Left ventricle myocardium inferior (tissue), 1 donor: Measurements from ENCODE around the gene IST1. TPM values are rescaled to one million over a fixed set of nuclear protein-coding genes. Genes with fewer than 3 reads are reported as not detected.

Source experiments
- DNase-seq: peaks from one replicate; pipeline ENCODE4 v3.0.0-alpha.2; 2020
- H3K27ac ChIP-seq: fragments of 200-600 bp; replicated peaks from 2 replicates; pipeline ENCODE4 v1.8.0; 2021
- H3K27me3 ChIP-seq: fragments of 200-600 bp; 2 replicates; pipeline ENCODE4 v1.8.0; 2021; ENCODE audit warnings: low read depth
- H3K36me3 ChIP-seq: fragments of 200-600 bp; 2 replicates; pipeline ENCODE4 v1.8.0; 2021
- H3K4me1 ChIP-seq: fragments of 200-600 bp; 2 replicates; pipeline ENCODE4 v1.8.0; 2021
- H3K4me3 ChIP-seq: fragments of 200-600 bp; 2 replicates; pipeline ENCODE4 v1.8.0; 2021; ENCODE audit warnings: mild to moderate bottlenecking, moderate library complexity
- H3K9me3 ChIP-seq: fragments of 200-600 bp; replicated peaks from 2 replicates; pipeline ENCODE4 v1.8.0; 2021
- intact Hi-C: fragments of 100-400 bp; cut with micrococcal nuclease; formaldehyde crosslinking; loops from one replicate; pipeline ENCODE4 v1.11.0; 2022
- total RNA-seq: library from RNA; stranded (reverse); fragmentation: NEBNext Ultra II Directional; extraction: Animal tissue kit (Norgen Biotek cat#: 25700); gene quantifications from one replicate; pipeline ENCODE4 v1.2.1, GENCODE V29; 2021
- TF ChIP-seq, protein P1 (sequence below): fragments of 200-600 bp; IDR thresholded peaks from 2 replicates; pipeline ENCODE4 v1.8.0; 2021; ENCODE audit warnings: antibody characterized with exemption, mild to moderate bottlenecking, borderline replicate concordance
- donor health status: DM: no; HTN: yes; CAD: no; lungs with severe emphysema.

IST1 gene
- total RNA-seq, 1 donor from 2014 or later, result 109 TPM

DNA sequence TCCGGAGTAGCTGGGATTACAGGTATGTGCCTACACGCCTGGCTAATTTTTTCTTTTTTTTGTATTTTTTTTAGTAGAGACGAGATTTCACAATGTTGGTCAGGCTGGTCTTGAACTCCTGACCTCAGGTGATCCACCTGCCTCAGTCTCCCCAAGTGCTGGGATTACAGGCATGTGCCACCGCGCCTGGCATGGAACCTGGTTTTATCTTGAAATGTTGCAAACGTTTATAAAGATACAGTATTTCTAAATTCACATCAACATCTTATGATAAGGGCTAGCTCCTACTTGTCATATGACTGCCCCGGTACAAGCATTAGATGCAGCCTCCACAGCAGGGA is 1.5 kb upstream of the IST1 start:
- Histone ChIP-seq H3K27ac (peak overlapping the region; percentile 97), H3K27me3 (no peaks in the 10 kb centered on the region), H3K9me3 (no peaks in the 10 kb centered on the region), H3K4me3 (peak overlapping the region; percentile 81), H3K4me1 (peaks cover 50% of the 10 kb centered on the region), H3K36me3 (no peaks in the 10 kb centered on the region)
- DNase-seq, result no peak
- intact Hi-C loops, result no loop called here
- TF ChIP-seq, protein P1, sequence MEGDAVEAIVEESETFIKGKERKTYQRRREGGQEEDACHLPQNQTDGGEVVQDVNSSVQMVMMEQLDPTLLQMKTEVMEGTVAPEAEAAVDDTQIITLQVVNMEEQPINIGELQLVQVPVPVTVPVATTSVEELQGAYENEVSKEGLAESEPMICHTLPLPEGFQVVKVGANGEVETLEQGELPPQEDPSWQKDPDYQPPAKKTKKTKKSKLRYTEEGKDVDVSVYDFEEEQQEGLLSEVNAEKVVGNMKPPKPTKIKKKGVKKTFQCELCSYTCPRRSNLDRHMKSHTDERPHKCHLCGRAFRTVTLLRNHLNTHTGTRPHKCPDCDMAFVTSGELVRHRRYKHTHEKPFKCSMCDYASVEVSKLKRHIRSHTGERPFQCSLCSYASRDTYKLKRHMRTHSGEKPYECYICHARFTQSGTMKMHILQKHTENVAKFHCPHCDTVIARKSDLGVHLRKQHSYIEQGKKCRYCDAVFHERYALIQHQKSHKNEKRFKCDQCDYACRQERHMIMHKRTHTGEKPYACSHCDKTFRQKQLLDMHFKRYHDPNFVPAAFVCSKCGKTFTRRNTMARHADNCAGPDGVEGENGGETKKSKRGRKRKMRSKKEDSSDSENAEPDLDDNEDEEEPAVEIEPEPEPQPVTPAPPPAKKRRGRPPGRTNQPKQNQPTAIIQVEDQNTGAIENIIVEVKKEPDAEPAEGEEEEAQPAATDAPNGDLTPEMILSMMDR, result no peak

DNA sequence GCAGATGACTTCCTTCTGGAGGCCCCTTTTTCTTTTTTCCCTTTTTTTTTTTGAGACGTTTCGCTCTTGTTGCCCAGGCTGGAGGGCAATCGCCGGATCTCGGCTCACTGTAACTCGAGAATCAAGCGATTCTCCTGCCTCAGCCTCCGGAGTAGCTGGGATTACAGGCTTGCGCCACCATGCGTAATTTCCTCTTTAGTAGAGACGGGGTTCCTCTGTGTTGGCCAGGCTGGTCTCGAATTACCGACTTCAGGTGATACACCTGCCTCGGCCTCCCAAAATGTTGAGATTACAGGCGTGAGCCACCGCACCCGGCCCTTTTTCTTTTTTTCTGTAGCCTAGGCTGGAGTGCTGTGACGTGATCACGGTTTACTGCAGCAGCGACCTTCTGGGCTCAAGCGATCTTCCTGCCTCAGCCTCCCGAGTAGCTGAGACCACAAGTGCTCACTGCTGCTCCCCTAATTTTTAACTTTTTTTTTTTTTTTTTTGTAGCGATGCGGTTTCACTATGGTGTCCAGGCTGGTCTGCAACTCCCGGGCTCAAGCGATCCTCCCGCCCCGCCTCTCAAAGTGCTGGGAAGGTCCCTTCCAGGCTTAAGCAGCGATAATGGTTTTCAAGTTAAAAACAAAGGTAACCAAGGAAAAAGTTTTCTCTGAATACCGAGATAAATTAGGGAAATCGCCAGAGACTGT is 956 bp upstream of the IST1 start:
- no peaks in the 10 kb centered on the region for H3K9me3 ChIP-seq
- DNase-seq, result peak; percentile 37
- H3K4me3 ChIP-seq, result peak overlapping the region; percentile 81
- no peaks in the 10 kb centered on the region for H3K27me3 ChIP-seq
- intact Hi-C loops, result no loop called here
- H3K4me1 ChIP-seq, result peaks cover 55% of the 10 kb centered on the region
- H3K27ac ChIP-seq, result peak overlapping the region; percentile 97
- TF ChIP-seq, protein P1, result peak; percentile 28
- no peaks in the 10 kb centered on the region for H3K36me3 ChIP-seq

DNA sequence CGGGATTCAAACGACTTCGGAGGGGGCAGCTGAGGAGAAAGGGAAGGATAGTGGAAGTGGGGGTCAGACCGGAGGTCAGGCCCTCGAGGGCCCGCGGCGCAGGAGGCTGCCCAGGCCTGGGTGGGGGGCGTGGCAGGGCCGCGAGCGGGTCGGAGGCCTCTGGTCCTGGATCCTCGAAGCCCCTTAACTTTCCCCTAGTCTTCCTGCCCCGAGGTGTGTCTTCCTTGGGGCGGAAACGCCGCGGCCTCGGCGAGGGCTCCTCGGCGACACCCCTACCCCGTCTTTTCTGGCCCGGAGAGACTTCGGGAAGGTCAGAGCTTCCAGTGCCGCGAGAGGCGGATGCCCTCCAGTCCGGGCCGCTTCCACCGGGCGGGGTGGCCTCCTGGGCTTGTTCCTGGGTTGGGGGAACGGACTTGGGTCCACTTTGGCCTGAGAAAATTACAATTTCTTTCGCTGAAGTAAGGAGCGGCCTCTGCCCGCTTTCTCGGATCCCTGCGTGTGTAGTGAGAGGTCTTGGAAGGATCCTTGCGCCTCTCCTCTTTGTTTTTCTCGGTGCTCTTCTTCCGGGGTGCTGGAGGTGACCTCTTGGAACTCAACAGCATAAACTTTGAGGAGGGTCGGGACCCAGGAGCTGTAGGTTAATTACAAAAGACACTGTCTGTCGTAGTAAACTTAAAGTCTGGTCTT is 491 bp downstream of the IST1 start:
- TF ChIP-seq, protein P1, result no peak
- intact Hi-C loops, result no loop called here
- H3K4me3 ChIP-seq, result peak overlapping the region; percentile 81
- peaks cover 70% of the 10 kb centered on the region for H3K4me1 ChIP-seq
- no peaks in the 10 kb centered on the region for H3K27me3 ChIP-seq
- no peaks in the 10 kb centered on the region for H3K9me3 ChIP-seq
- peak; percentile 29 for DNase-seq
- H3K27ac ChIP-seq, result peak overlapping the region; percentile 97
- H3K36me3 ChIP-seq, result no peaks in the 10 kb centered on the region

DNA sequence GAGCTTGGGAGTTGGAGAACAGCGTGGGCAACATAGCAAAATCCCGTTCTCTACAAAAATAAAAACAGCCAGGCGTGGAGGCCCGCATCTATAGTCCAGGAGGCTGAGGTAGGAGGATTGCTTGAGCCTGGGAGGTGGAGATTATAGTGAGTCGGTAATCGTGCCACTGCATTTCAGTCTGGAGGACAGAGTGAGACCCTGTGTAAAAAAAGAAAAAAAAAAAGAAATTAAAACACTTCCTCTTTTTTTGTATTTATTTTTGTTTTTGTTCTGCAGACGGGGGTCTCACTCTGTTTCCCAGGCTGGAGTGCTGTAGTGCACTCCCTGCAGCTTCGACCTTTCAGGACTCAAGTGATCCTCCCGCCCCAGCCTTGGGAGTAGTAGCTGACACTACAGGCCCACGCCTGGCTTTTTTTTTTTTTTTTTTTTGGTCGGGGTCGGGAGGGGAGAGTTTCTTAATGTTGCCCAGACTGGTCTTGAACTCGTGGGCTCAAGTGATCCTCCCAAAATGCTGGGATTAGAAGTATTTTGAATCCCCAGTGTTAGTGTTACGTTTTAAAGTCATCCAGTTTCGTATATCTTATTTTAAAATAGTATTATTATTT is 1.5 kb downstream of the IST1 start:
- TF ChIP-seq, protein P1, result no peak
- H3K4me3 ChIP-seq, result peak overlapping the region; percentile 81
- H3K9me3 ChIP-seq, result no peaks in the 10 kb centered on the region
- H3K27ac ChIP-seq, result peak overlapping the region; percentile 97
- H3K27me3 ChIP-seq, result no peaks in the 10 kb centered on the region
- DNase-seq, result no peak
- H3K36me3 ChIP-seq, result no peaks in the 10 kb centered on the region
- intact Hi-C loops, result no loop called here
- H3K4me1 ChIP-seq, result peaks cover 80% of the 10 kb centered on the region

DNA sequence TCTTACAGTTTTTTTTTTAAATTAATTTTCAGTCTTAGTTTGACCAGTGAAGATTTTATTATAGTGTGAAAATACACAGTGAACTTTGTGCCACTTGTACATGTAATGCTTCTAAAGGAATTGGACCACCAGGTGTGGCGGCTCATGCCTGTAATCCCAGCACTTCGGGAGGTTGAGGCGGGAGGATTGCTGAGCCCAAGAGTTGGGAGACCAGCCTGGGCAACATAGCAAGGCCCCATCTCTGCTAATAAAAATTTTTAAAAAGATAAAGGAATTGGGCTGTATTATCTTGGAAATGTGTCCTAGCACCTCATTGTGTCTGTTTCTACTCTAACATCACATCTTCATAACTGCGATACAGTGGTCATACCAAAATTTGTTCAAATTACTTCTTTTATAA is 3.8 kb downstream of the IST1 start:
- Histone ChIP-seq H3K36me3 (no peaks in the 10 kb centered on the region), H3K4me1 (peaks cover 93% of the 10 kb centered on the region), H3K27ac (peak overlapping the region; percentile 34), H3K4me3 (peak overlapping the region; percentile 37), H3K27me3 (no peaks in the 10 kb centered on the region), H3K9me3 (no peaks in the 10 kb centered on the region)
- intact Hi-C loops, result no loop called here
- no peak for DNase-seq
- TF ChIP-seq, protein P1, result no peak
